ENCODE results near the gene INF2.

- TF ChIP-seq POLR2A (IDR thresholded peaks at IDR 0.05; ENCODE audit: low read depth, low read length) (no peak), SPI1 (IDR thresholded peaks at IDR 0.05; ENCODE audit: low read depth, low read length) (no peak)
Measured at GRCh38 chr14:104642540-104642868, 46.9 kb upstream of the INF2 start.
